ENCODE measurements around the gene USP2.

USP2 gene

DNA sequence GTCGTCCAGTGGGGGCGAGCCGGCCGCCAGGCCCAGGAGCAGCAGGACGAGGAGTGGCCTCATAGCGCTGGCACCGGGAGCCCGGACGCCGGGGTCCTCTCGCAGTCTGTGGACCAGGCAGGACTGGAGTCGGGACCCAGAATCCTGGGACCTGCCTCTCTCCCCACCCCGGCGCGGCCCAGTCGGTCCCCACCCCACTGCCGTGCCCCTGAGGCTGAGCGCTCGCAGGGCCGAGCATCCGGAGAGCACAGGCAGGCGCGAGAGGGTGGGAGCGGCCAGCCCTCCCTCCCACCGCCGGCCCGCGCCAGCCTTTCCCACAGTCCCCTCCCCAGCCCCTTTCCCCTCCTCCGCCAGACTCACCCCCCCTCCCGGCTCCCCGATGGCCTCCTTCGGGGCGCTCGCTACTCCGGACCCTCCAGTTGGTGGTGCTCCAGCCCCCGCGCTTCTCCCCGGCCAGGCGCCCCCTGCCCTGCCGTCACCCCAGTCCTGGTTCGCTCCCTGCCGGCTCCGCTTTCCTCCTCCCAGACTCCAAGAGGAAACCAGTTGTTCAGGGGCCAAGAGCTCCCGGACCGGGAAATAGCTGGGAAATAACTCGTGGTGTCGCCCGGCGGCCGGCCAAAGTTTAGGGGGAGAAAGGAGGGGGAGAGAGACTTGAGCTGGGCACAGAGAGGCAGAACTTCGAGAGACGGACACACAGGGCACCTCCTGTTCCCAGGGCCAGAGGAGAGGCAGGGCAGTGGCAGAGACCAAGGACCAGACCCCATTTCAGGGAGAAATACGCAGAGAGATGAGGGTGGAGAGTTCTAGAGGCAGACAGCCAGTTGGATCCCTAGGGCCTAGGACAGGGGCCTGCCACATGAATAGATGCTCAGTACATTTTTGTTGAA lies 40.9 kb downstream of the USP2 start, which contains the start of gene C1QTNF5:
TSS of gene C1QTNF5 (minus strand) at position 549 of the 887 bp plus-strand sequence. CDS start at position 63, 486 bp downstream.
- Histone ChIP-seq H3K4me3 (ENCODE audit: low read length) (peak within 1 kb of the TSS; percentile 59), H3K36me3 (ENCODE audit: control insufficient read depth, insufficient read depth, low read length) (no peaks in the 10 kb centered on the region), H3K4me1 (ENCODE audit: control insufficient read depth, insufficient read depth, low read length) (peaks cover 20% of the 10 kb centered on the region), H3K27ac (ENCODE audit: low read depth, low read length) (peak within 1 kb of the TSS; percentile 73), H3K9ac (ENCODE audit: low read length) (peak within 1 kb of the TSS; percentile 25), H3K27me3 (ENCODE audit: control insufficient read depth, insufficient read depth, low read length) (peaks cover 19% of the 10 kb centered on the region)

DNA sequence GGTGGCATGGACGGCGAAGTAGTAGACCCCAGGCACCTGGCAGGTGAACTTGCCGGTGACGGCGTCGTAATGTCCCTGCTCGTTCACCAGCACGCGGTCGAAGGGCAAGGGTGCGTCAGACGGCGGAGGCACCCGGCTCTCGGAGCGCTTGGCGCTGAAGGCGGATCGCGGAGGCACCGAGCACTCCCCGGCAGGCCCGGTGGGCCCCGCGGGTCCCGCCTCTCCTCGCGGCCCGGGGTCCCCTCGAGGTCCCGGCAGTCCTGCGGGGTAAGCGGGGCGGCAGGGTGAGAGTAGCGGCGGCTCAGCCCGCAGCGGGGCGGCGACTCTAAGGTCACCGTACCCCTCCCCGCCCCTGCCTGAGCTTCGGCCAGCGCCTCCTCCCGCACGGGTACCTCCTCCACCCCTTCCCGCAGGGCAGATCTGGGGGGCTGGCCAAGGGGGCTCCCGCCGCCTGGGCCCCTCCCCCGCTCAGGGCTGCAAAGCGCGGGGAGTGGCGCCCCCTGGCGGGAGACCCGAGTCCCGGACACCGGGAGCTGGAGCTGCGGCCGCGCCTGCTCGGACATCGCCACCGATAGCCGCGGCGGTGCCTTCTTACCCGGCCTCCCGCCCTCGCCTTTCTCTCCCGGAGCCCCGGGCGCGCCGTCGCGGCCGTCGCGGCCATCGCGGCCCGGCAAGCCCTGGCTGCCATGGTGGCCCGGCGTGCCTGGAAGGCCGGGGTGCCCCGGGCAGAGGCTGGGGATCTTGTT lies 41.7 kb downstream of the USP2 start:
- H3K27me3 ChIP-seq (ENCODE audit: control insufficient read depth, insufficient read depth, low read length), result peaks cover 14% of the 10 kb centered on the region
- no peaks in the 10 kb centered on the region for H3K36me3 ChIP-seq (ENCODE audit: control insufficient read depth, insufficient read depth, low read length)
- peaks cover 27% of the 10 kb centered on the region for H3K4me1 ChIP-seq (ENCODE audit: control insufficient read depth, insufficient read depth, low read length)
- peak overlapping the region; percentile 73 for H3K27ac ChIP-seq (ENCODE audit: low read depth, low read length)
- H3K4me3 ChIP-seq (ENCODE audit: low read length), result peak overlapping the region; percentile 59
- H3K9ac ChIP-seq (ENCODE audit: low read length), result peak overlapping the region; percentile 25

DNA sequence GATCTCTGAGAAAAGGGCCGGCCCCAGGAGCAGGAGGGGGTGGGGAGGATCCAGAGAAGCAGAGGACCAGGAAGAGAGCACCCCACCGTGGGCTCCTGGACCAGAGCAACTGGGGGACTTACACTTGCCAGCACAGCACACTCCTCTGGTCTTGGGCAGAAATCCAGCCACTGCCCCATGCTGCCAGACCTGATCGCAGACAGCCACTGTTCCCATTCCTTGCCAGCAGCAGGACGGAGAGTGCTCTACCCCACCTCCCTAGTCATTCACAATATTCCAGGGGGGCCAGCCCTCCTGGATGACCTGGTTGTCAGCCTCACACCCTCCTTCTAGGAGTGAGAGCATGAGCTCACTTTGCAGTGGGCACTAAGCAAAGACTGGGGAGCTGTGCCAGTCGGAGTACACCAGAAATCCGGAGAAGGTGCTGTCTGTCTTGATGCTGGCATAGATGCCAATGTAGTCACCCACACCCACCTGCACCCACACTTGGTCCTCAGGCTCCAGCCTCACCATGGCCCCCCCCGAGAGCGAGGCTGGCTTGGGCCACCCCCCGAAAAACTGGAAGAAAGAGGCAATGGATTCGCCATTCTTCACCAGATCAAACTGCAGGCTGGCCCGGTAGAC lies 42.4 kb downstream of the USP2 start:
- Histone ChIP-seq H3K4me1 (ENCODE audit: control insufficient read depth, insufficient read depth, low read length) (peaks cover 27% of the 10 kb centered on the region), H3K27ac (ENCODE audit: low read depth, low read length) (peak overlapping the region; percentile 46), H3K9ac (ENCODE audit: low read length) (no peak overlapping the region), H3K36me3 (ENCODE audit: control insufficient read depth, insufficient read depth, low read length) (no peaks in the 10 kb centered on the region), H3K27me3 (ENCODE audit: control insufficient read depth, insufficient read depth, low read length) (peaks cover 14% of the 10 kb centered on the region), H3K4me3 (ENCODE audit: low read length) (peak overlapping the region; percentile 59)

DNA sequence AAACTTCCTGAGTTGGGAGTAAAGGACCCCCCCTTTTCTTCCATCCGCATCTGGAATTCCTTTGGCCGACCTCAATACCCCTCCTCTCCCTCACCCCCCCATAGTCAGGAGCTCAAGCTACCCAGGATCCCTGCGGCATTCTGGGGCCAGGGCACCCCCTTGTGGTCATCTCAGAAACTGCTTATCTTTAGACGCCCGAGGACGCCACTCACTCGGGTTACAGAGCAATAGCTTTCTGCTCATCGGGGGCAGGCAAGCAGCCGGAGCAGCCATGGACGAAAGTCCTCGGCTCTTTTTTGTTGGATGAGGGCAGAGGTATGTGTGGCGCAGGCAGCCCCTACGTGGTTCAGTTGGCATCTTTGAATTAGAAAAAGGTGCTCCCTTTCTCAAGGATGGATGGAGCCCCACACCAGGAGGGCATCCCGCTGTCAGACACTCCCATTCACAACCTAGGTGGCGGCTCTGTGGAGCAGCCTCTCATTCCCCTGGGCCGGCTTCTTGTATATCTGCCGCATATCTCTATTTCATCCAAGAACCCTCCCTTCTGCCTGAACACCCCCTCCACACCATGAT lies 43.1 kb downstream of the USP2 start:
- Histone ChIP-seq H3K36me3 (ENCODE audit: control insufficient read depth, insufficient read depth, low read length) (no peaks in the 10 kb centered on the region), H3K4me3 (ENCODE audit: low read length) (peak overlapping the region; percentile 59), H3K4me1 (ENCODE audit: control insufficient read depth, insufficient read depth, low read length) (peaks cover 27% of the 10 kb centered on the region), H3K9ac (ENCODE audit: low read length) (no peak overlapping the region), H3K27me3 (ENCODE audit: control insufficient read depth, insufficient read depth, low read length) (peaks cover 11% of the 10 kb centered on the region), H3K27ac (ENCODE audit: low read depth, low read length) (peak overlapping the region; percentile 46)

DNA sequence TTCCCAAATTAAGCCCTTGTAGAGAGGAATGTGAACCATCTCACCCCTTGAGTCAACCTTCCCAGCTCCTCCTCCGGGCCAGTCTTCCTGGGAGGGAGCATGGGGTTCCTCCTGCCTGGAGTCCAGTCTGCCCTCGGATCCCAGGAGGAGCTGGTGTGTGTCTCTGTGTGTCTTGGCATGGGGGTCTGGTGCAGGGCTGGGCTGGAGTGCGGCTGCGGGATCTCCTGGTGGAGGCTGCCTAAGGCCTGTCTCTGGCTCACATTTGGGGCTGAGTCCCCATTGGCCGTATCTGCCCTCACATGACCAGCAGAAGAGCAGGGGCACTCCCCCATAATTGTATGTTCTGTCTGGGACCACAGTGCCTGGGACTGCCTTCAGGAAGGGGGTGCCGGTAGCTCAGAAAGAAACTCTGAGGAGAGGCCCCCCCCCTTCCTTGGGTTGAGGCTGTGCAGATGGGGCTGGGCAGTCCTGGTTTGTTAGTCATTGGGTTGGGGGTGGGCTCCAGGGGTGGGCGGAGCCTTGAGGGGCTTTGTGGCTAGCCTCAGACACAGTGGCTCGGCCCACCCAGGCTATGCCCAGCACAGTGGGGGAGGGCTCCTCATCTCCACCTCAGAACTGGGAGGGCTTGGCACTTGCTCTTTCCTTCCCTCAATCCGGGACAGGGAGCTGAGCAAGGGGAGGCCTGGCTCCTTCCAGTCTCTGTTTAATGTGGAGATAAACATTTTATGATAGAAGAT lies 43.7 kb downstream of the USP2 start:
- peaks cover 10% of the 10 kb centered on the region for H3K27me3 ChIP-seq (ENCODE audit: control insufficient read depth, insufficient read depth, low read length)
- H3K4me1 ChIP-seq (ENCODE audit: control insufficient read depth, insufficient read depth, low read length), result peaks cover 27% of the 10 kb centered on the region
- no peak overlapping the region for H3K9ac ChIP-seq (ENCODE audit: low read length)
- H3K36me3 ChIP-seq (ENCODE audit: control insufficient read depth, insufficient read depth, low read length), result no peaks in the 10 kb centered on the region
- H3K4me3 ChIP-seq (ENCODE audit: low read length), result no peak overlapping the region
- H3K27ac ChIP-seq (ENCODE audit: low read depth, low read length), result peak overlapping the region; percentile 44

DNA sequence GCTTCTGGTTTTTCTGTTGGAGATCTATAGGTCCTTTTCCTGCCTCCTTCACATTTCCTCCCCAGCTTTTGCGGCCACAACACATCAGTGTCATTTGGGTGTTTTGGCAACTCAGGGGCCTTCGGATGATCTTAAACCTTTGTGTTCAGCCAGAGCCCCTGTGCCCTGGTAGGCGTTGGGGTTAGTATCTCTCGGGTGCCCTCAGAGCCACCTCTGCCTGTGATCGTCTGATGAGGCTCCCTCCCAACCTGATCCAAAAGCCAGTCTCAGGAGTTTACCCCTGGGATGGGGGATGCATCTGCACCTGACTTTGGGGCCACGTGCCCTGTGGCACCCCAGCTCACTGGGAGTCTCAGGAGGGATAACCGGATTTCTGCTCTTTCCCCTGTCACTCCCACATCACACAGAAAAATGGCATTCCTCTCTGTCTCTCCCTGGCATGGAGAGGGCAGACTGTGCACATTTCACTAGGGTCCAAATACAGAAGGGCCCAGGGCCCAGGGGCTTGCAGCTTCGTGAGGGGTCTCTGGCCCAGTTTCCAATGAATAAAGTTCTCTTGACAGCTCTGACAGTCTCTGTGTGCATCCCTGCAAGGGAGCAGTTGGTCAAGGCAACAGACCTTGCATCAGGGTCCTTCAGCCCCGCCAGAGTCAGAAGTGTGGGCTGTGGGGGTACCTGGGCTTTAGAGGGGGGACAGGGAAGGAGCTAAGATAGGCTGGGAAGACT lies 44.6 kb downstream of the USP2 start:
- Histone ChIP-seq H3K27me3 (ENCODE audit: control insufficient read depth, insufficient read depth, low read length) (peaks cover 10% of the 10 kb centered on the region), H3K36me3 (ENCODE audit: control insufficient read depth, insufficient read depth, low read length) (no peaks in the 10 kb centered on the region), H3K9ac (ENCODE audit: low read length) (no peak overlapping the region), H3K27ac (ENCODE audit: low read depth, low read length) (no peak overlapping the region), H3K4me1 (ENCODE audit: control insufficient read depth, insufficient read depth, low read length) (peaks cover 27% of the 10 kb centered on the region), H3K4me3 (ENCODE audit: low read length) (no peak overlapping the region)

DNA sequence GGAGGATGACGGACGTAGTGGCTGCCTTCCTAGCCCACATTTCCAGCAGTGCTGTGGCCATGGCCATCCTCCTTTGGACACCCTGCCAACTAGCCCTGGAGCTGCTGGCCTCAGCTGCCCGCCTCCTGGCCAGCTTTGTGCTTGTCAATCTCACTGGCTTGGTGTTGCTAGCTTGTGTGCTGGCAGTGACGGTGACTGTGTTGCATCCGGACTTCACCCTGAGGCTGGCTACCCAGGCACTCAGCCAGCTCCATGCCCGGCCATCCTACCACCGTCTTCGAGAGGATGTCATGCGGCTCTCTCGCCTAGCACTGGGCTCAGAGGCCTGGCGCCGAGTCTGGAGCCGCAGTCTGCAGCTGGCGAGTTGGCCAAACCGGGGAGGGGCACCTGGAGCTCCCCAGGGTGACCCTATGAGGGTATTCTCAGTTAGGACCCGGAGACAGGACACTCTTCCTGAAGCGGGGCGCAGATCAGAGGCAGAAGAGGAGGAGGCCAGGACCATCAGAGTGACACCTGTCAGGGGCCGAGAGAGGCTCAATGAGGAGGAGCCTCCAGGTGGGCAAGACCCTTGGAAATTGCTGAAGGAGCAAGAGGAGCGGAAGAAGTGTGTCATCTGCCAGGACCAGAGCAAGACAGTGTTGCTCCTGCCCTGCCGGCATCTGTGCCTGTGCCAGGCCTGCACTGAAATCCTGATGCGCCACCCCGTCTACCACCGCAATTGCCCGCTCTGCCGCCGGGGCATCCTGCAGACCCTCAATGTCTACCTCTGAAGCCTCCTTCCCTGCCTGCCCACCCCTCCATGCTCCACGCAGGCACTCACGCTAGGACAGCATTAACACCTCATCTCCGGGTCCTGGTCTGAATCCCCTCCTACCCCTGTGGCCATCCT lies 45.6 kb downstream of the USP2 start:
- H3K9ac ChIP-seq (ENCODE audit: low read length), result no peak overlapping the region
- peaks cover 23% of the 10 kb centered on the region for H3K4me1 ChIP-seq (ENCODE audit: control insufficient read depth, insufficient read depth, low read length)
- peaks cover 5% of the 10 kb centered on the region for H3K27me3 ChIP-seq (ENCODE audit: control insufficient read depth, insufficient read depth, low read length)
- H3K36me3 ChIP-seq (ENCODE audit: control insufficient read depth, insufficient read depth, low read length), result no peaks in the 10 kb centered on the region
- H3K27ac ChIP-seq (ENCODE audit: low read depth, low read length), result no peak overlapping the region
- peak overlapping the region; percentile 96 for H3K4me3 ChIP-seq (ENCODE audit: low read length)

DNA sequence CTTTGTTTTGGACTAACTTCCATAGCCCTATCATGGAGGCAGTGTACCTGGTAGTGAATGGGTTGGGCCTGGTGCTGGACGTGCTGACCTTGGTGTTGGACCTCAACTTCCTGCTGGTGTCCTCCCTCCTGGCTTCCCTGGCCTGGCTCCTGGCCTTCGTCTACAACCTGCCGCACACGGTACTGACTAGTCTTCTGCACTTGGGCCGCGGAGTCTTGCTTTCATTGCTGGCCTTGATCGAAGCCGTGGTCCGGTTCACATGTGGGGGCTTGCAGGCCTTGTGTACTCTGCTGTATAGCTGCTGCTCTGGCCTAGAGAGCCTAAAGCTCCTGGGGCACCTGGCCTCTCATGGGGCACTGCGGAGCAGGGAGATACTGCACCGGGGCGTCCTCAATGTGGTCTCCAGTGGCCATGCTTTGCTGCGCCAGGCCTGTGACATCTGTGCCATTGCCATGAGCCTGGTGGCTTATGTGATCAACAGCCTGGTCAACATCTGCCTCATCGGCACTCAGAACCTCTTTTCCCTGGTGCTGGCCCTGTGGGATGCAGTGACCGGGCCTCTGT lies 46.3 kb downstream of the USP2 start:
- Histone ChIP-seq H3K36me3 (ENCODE audit: control insufficient read depth, insufficient read depth, low read length) (no peaks in the 10 kb centered on the region), H3K9ac (ENCODE audit: low read length) (no peak overlapping the region), H3K4me1 (ENCODE audit: control insufficient read depth, insufficient read depth, low read length) (peaks cover 22% of the 10 kb centered on the region), H3K27ac (ENCODE audit: low read depth, low read length) (no peak overlapping the region), H3K27me3 (ENCODE audit: control insufficient read depth, insufficient read depth, low read length) (peaks cover 2% of the 10 kb centered on the region), H3K4me3 (ENCODE audit: low read length) (peak overlapping the region; percentile 96)

DNA sequence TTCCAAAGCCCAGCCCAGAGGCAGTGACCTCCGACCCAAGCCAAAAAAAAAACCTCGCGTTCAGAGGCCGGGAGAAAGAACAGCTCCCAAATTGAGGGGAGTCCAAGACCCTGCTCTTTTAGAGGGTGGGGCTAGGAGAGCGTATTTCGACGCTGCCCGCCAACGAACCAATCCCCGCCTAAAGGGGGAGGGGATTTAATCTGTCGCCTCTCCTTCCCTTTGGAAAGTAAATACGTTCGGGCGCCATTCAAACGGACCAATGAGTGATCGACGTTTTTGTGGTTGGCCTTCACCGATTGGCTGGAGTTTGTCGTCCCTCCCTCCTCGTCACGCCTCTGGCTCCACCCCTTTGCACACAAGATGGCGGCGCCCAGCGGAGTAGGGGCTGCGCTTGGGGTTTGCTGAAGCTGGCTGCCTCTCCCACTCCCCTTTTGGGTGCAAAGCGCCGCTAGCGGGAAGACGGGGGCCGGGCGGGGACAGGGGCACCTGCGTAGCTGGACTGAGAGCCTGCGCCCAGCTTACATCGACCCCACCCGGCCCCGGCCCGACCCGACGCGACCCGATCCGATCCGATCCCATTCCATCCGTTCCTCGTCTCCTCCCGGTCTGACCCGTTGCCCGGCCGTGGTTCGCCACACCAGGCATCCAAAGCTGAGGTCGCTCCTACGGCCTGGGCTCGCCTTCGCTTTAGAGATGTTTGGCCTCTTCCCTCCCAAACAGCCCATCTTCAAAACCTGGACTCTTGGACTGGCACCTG lies 47.1 kb downstream of the USP2 start, which contains the start of gene RNF26:
TSS of gene RNF26 (plus strand) at position 354 of the 757 bp plus-strand sequence. CDS start 596 bp downstream, outside the sequence.
- Histone ChIP-seq H3K36me3 (ENCODE audit: control insufficient read depth, insufficient read depth, low read length) (no peaks in the 10 kb centered on the region), H3K4me3 (ENCODE audit: low read length) (peak within 1 kb of the TSS; percentile 96), H3K4me1 (ENCODE audit: control insufficient read depth, insufficient read depth, low read length) (peaks cover 19% of the 10 kb centered on the region), H3K27me3 (ENCODE audit: control insufficient read depth, insufficient read depth, low read length) (no peaks in the 10 kb centered on the region), H3K9ac (ENCODE audit: low read length) (peak within 1 kb of the TSS; percentile 75), H3K27ac (ENCODE audit: low read depth, low read length) (peak within 1 kb of the TSS; percentile 78)

Data from rectal smooth muscle tissue (tissue), 1 donor.